Measurements from ENCODE around the gene XXYLT1. TPM values are rescaled to one million over a fixed set of nuclear protein-coding genes. Genes with fewer than 3 reads are reported as not detected.
A peak's percentile ranks its signal among the peaks of the same experiment; 100 is the strongest.

XXYLT1 gene
- total and polyA plus RNA-seq, 9 of the 15 experiments (the other 6 are each of a cell fraction or from before 2014, with no cell fraction given), result 1.9 to 18.9 (median 15.0) TPM

DNA sequence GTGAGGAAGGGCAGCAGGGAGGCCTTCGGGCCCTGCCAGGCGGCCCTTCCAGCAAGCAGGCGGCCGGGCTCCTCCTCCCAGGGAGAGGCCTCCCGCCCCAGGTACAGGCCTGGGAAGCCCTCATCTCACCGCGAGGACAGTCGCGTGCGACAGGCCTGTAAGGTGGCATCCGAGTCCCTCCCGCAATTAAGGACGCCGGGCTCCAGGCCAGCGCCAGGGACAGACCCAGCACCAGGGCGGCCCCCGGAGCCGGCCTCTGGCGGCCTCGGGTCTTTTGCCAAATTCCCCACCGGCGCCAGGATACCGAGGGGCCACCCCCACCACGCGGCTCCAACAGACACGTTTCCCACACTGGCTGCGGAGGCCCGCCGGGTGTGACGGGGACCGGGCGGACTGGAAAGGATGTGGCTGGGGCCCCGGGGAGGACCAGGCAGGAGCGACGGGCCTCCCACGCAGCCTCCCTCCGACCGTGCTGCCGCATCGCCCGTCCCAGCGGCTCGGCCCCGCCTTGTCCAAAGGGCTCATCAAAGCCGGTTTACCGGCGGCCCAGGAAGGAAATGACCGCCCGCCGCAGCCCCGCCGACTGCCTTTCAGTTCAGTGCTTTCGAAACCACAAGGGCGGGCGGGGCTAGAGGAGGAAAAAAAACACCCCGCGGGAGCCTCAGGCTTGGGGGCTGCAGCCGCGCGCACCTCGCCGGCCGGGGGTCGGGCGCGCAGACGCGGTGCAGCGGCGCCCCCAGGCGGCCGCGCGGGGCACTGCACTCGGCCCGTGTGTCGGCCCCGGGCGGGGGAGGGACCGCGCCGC, 11.3 kb downstream of the XXYLT1 start (continued):
- TF ChIP-seq KAT2B (IDR thresholded peaks at IDR 0.05; ENCODE audit: low read depth, low read length) (no peak), ZKSCAN1 (IDR thresholded peaks at IDR 0.05; ENCODE audit: low read depth, low read length) (peak; percentile 57; the same call in 1 of the 2 replicates), STAT5A (IDR thresholded peaks at IDR 0.05; ENCODE audit: borderline replicate concordance, low read length) (no peak), NEUROD1 (IDR thresholded peaks at IDR 0.05; ENCODE audit: borderline replicate concordance, low read depth, low read length, partially characterized antibody) (peak; percentile 38), NFE2L1 (tag; IDR thresholded peaks at IDR 0.05; ENCODE audit: borderline replicate concordance, low read depth) (no peak), POLR2AphosphoS2 (IDR thresholded peaks at IDR 0.05; ENCODE audit: low read length) (no peak), GTF2A2 (tag; IDR thresholded peaks at IDR 0.05) (peak; percentile 15; the same call in 1 of the 2 replicates), TAL1 (IDR thresholded peaks at IDR 0.05) (no peak), SMARCE1 (IDR thresholded peaks at IDR 0.05) (0 out of 2 replicates have a peak, but pooled peaks have one; percentile 30), IRF2 (CRISPR knock-in tag; IDR thresholded peaks at IDR 0.05) (no peak), ZNF263 (CRISPR knock-in tag; IDR thresholded peaks at IDR 0.05; ENCODE audit: borderline replicate concordance) (peak; percentile 80), HIVEP1 (CRISPR knock-in tag; IDR thresholded peaks at IDR 0.05) (0 out of 2 replicates have a peak, but pooled peaks have one; percentile 12), SP2 (IDR thresholded peaks at IDR 0.05; ENCODE audit: extremely low read depth, low read depth, low read length, poor library complexity, severe bottlenecking) (no peak), ZNF780A (CRISPR knock-in tag; IDR thresholded peaks at IDR 0.05) (no peak), ZNF217 (CRISPR knock-in tag; IDR thresholded peaks at IDR 0.05) (no peak), PHF20 (IDR thresholded peaks at IDR 0.05; ENCODE audit: partially characterized antibody) (no peak), POLR2A (conservative IDR thresholded peaks at IDR 0.05) (no peak; the same call in none of the 2 replicates), CAMTA2 (CRISPR knock-in tag; conservative IDR thresholded peaks at IDR 0.05) (no peak), SNRNP70 (optimal IDR thresholded peaks at IDR 0.05; ENCODE audit: low read depth, low read length) (no peak), SMAD4 (CRISPR knock-in tag; conservative IDR thresholded peaks at IDR 0.05) (peak; percentile 87), KAT8 (IDR thresholded peaks at IDR 0.05; ENCODE audit: low read depth) (no peak)
- TF ChIP-seq, protein P1, sequence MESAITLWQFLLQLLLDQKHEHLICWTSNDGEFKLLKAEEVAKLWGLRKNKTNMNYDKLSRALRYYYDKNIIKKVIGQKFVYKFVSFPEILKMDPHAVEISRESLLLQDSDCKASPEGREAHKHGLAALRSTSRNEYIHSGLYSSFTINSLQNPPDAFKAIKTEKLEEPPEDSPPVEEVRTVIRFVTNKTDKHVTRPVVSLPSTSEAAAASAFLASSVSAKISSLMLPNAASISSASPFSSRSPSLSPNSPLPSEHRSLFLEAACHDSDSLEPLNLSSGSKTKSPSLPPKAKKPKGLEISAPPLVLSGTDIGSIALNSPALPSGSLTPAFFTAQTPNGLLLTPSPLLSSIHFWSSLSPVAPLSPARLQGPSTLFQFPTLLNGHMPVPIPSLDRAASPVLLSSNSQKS (CRISPR knock-in tag; IDR thresholded peaks at IDR 0.05), result no peak
- TF ChIP-seq, protein P2, sequence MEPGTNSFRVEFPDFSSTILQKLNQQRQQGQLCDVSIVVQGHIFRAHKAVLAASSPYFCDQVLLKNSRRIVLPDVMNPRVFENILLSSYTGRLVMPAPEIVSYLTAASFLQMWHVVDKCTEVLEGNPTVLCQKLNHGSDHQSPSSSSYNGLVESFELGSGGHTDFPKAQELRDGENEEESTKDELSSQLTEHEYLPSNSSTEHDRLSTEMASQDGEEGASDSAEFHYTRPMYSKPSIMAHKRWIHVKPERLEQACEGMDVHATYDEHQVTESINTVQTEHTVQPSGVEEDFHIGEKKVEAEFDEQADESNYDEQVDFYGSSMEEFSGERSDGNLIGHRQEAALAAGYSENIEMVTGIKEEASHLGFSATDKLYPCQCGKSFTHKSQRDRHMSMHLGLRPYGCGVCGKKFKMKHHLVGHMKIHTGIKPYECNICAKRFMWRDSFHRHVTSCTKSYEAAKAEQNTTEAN (CRISPR knock-in tag; IDR thresholded peaks at IDR 0.05), result no peak
- TF ChIP-seq, protein P3, sequence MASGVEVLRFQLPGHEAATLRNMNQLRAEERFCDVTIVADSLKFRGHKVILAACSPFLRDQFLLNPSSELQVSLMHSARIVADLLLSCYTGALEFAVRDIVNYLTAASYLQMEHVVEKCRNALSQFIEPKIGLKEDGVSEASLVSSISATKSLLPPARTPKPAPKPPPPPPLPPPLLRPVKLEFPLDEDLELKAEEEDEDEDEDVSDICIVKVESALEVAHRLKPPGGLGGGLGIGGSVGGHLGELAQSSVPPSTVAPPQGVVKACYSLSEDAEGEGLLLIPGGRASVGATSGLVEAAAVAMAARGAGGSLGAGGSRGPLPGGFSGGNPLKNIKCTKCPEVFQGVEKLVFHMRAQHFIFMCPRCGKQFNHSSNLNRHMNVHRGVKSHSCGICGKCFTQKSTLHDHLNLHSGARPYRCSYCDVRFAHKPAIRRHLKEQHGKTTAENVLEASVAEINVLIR (CRISPR knock-in tag; IDR thresholded peaks at IDR 0.05), result peak; percentile 17; the same call in 1 of the 2 replicates
- TF ChIP-seq, protein P4, sequence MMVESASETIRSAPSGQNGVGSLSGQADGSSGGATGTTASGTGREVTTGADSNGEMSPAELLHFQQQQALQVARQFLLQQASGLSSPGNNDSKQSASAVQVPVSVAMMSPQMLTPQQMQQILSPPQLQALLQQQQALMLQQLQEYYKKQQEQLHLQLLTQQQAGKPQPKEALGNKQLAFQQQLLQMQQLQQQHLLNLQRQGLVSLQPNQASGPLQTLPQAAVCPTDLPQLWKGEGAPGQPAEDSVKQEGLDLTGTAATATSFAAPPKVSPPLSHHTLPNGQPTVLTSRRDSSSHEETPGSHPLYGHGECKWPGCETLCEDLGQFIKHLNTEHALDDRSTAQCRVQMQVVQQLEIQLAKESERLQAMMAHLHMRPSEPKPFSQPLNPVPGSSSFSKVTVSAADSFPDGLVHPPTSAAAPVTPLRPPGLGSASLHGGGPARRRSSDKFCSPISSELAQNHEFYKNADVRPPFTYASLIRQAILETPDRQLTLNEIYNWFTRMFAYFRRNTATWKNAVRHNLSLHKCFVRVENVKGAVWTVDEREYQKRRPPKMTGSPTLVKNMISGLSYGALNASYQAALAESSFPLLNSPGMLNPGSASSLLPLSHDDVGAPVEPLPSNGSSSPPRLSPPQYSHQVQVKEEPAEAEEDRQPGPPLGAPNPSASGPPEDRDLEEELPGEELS (CRISPR knock-in tag; IDR thresholded peaks at IDR 0.05; ENCODE audit: borderline replicate concordance), result peak; percentile 85; the same call in 1 of the 2 replicates

Measured in K562 (cell line).